ENCODE results near the gene HSPB2.
A peak's percentile ranks its signal among the peaks of the same experiment; 100 is the strongest.
"Not testable (repeated sequence)": the region's sequence is repeated elsewhere in the genome, so short reads cannot be mapped to it uniquely, and the experiment has no call there.

The HSPB2 gene

GRCh38 chr11:111916768-111917167 is 4.2 kb downstream of the HSPB2 start:
- DNase-seq, result no peak

DNA sequence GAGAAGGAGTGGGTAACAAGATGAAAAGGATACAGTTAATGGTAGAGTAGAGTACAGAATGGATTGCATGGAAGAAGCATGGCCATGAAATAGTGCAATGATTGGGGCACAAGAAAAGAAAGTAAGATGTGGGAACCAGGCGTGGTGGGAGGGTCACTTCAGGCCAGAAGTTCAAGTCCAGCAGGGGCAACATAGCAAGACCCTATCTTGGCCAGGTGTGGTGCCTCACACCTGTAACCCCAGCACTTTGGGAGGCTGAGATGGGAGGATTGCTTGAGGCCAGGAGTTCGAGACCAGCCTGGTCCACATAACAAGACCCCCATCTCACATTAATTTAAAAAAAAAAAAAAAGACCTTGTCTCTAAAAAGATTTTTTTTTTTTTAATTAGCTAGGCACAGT is 4.8 kb downstream of the HSPB2 start:
- DNase-seq, result no peak

- no peak for DNase-seq
Measured at GRCh38 chr11:111917788-111918187, 5.3 kb downstream of the HSPB2 start.

GRCh38 chr11:111918390-111919256 is 6.1 kb downstream of the HSPB2 start, which contains the start of gene C11orf52:
Gene C11orf52 (plus strand): TSS chr11:111918913. CDS start chr11:111918973, 60 bp downstream.
- DNase-seq, result no peak

GRCh38 chr11:111920908-111921307 is 8.4 kb downstream of the HSPB2 start:
- no peak for DNase-seq

DNA sequence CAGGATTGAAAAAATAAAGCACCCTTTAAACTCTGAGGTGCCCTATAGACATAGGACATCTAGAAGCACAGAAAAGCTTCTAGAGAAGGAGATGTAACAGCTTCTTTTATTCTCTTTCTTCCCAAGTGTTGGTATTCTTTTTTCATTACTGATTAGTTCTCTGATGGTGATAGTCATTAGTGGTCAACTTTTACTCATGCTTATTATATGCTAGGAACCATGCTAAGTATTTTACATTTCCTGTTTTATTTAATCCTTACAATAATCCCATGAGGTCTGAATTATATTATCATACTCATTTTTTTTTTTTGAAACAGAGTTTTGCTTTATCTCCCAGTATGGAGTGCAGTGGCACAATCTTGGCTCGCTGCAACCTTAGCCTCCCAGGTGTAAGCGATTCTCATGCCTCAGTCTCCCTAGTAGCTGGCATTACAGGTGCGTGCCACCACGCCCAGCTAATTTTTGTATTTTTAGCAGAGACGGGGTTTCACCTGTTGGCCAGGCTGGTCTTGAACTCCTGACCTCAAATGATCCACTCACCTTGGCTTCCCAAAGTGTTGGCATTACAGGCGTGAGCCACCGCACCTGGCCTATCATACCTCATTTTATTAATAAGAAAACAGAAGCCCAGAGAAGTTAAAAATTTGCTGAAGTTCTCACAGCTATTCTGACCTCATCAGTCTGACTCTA is 9.2 kb downstream of the HSPB2 start:
- DNase-seq, result no peak

DNA sequence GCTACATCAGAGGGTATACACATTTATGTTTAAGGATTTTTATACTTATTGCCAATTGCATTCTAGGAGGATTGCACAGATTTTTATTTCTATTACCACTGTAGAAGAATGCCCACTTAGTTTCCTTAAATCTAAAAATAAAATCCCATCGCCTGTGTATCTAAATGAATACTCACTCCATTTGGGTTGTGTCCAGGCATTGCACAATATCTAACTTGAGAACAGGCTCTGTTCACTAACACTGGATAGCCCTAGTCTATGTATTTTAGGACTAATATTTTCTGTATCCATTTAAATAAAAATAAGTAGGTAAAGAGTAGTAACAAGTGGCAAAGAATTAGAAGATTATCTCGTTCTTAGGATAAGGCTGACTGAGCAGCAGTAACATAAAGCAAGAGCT is 10.3 kb downstream of the HSPB2 start:
- DNase-seq, result no peak

- no peak for DNase-seq
Measured at GRCh38 chr11:111923351-111923788, 10.8 kb downstream of the HSPB2 start.

GRCh38 chr11:111923951-111924350 is 11.4 kb downstream of the HSPB2 start:
- DNase-seq, result no peak

- DNase-seq, result no peak
Measured at GRCh38 chr11:111925953-111926352, 13.4 kb downstream of the HSPB2 start.

GRCh38 chr11:111926505-111927391 is 14.2 kb downstream of the HSPB2 start:
- DNase-seq, result peak; percentile 97

DNA sequence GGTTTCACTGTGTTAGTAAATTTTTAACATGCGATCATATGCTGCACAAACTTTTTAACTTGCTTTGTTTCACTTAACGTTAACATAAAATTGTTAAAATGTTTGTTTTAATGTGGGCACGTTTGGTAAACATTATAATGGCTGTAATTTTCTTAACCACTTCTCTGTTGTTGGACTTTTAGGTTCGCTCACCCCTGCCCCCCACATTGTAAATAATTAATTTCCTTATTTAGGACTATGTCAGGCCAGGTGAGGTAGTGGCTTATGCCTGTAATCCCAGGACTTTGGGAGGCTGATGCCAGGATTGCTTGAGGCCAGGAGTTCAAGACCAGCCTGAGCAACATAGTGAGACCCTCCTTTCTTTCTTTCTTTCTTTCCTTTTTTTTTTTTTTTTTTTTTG is 17.9 kb downstream of the HSPB2 start:
- DNase-seq, result no peak

DNA sequence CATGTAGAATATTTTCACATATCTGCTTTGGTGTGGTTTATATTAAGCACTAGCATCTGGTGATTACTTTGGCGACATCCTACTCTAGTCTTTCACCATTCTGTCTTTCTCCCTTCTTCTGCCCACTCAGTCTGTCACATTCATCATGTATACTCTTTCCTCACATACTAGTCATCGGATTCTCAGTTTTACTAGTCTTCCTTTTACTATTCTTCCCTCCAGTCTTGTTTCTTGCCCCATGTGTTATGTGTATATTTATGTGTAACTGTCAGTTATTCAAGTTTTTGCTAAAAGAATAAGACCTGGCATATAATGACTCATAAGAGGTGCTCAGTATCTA is 20.0 kb downstream of the HSPB2 start:
- peak; percentile 72 for DNase-seq

- DNase-seq, result not testable (repeated sequence)
Measured at GRCh38 chr11:111933176-111933575, 20.6 kb downstream of the HSPB2 start.

- DNase-seq, result no peak
Measured at GRCh38 chr11:111933872-111934271, 21.3 kb downstream of the HSPB2 start.

- DNase-seq, result no peak
Measured at GRCh38 chr11:111934306-111934705, 21.8 kb downstream of the HSPB2 start.

DNA sequence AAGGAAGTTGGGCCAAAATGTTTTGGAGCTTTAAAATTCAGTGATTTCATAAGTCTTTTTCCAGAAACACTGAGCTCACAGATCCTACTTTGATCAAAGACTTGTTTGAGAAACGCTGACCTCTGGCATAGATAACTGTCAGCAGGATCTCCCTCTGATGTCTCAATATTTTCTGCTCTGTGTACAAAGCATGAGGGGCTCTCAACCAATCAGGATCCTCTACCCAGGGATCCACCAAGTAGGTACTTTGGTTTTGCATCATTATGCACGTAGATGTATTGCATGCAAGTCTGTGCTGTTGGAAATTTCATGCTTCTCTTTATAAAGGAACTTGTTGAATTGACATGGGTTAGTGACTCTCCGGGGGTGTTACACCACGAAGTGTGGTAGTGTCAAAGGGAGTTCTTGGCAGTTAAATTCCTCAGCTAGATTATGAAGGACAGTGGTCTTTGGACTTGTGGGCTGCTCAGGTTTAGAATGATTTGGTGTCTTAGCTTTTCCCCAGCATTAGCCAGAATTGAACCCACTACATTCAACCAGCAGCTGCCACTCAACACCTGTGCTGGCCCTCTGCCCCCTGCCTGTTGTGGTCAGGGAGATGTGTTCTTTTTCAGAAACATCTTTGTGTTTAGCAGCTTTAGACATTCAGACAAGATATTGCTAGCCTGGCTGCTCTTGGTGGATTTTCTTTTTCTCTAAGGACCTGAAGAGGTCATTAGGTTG is 22.9 kb downstream of the HSPB2 start:
- DNase-seq, result peak; percentile 51

DNA sequence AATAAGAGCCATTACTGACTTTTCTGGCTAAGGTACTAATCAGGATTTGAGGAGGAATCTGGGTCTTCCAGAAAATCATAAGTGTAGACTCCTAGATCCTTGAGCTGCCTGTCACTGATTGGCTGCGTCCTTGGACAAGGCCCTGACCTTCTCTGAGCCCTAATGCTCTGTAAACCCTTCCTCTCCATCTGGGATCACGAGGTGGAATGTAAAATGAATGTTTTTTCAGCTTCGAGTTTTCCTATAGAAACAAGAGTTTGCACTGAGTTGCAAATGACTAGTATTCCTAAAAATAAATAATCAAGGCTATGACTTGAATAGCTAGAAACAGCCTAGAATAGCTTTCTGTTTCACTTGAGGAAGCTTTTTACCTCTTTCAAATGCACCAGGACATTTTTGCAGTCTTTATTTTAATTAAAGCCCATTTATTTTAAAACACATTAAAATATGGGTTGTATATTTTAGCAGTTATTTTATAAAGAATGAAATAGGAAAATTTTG is 23.6 kb downstream of the HSPB2 start:
- DNase-seq, result no peak

- DNase-seq, result no peak
Measured at GRCh38 chr11:111937461-111937769, 24.9 kb downstream of the HSPB2 start.

DNA sequence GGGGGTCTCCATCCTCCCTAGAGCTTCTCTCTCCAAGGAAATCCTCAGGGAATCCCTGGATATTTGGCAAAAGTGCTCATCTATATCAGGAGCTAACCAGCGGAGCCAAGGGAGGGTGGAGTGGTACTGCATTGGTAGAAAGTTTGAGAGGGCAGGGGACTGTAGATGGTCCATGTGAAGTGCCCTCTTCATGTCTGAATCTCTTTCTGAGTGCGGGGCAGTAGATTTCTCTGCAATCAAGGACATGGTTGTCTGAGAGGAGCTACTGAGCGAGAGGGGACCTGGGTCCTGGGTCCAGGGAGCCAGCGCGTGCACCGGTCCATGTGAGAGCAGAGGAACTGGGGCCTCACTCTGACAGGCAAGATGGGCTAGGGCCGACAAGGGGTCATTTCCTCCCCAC is 25.3 kb downstream of the HSPB2 start:
- no peak for DNase-seq

DNA sequence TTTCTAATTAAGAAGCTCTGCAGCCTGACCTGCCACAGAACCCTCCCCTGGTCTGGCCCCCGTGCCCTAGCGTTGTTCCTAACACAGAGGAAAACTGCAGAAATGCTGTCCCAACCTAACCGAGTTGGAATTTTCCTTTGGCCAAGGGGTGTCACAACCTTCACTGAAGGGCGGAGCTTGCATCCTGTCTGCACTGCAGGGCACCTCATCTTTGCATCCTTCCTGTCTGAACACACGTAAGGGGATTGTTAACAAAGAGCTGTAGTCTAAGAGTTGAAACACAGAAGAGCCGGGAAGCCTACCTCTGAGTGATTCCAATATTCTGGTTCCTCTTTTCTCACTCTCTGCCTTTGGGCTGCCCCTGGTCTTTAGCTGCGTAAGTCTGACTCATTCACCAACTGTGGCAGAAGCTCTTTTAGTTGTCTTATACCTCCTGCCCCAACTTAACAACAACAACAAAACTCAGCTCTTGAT is 26.2 kb downstream of the HSPB2 start:
- peak; percentile 77 for DNase-seq

- no peak for DNase-seq
Measured at GRCh38 chr11:111939836-111940604, 27.5 kb downstream of the HSPB2 start.
